ENCODE results near the gene XPNPEP3.
"Not testable (repeated sequence)": the region's sequence is repeated elsewhere in the genome, so short reads cannot be mapped to it uniquely, and the experiment has no call there.

Gene XPNPEP3

GRCh38 chr22:40862013-40862412 lies 5.1 kb downstream of the XPNPEP3 start, which contains the start of gene DNAJB7:
Gene DNAJB7, minus strand, starts transcription at chr22:40862113. Its CDS starts 119 bp downstream, at chr22:40861994.
- no peak for DNase-seq

- DNase-seq, result no peak
Observed at GRCh38 chr22:40862537-40862936, 5.6 kb downstream of the XPNPEP3 start.

GRCh38 chr22:40867109-40867508 lies 10.2 kb downstream of the XPNPEP3 start:
- no peak for DNase-seq

- not testable (repeated sequence) for DNase-seq
Observed at GRCh38 chr22:40868379-40868778, 11.4 kb downstream of the XPNPEP3 start.

- no peak for DNase-seq
Observed at GRCh38 chr22:40874016-40874415, 17.1 kb downstream of the XPNPEP3 start.

- DNase-seq, result no peak
Observed at GRCh38 chr22:40875111-40875510, 18.2 kb downstream of the XPNPEP3 start.

- no peak for DNase-seq
Observed at GRCh38 chr22:40876907-40877306, 20.0 kb downstream of the XPNPEP3 start.

- DNase-seq, result no peak
Observed at GRCh38 chr22:40877488-40877887, 20.5 kb downstream of the XPNPEP3 start.

- no peak for DNase-seq
Observed at GRCh38 chr22:40878922-40879321, 22.0 kb downstream of the XPNPEP3 start.

- no peak for DNase-seq
Observed at GRCh38 chr22:40889116-40889515, 32.2 kb downstream of the XPNPEP3 start.

- DNase-seq, result no peak
Observed at GRCh38 chr22:40890881-40891280, 33.9 kb downstream of the XPNPEP3 start.

GRCh38 chr22:40894417-40894816 lies 37.5 kb downstream of the XPNPEP3 start:
- DNase-seq, result no peak

- peak; percentile 67 for DNase-seq
Observed at GRCh38 chr22:40898850-40899357, 42.0 kb downstream of the XPNPEP3 start.

GRCh38 chr22:40904101-40904500 lies 47.2 kb downstream of the XPNPEP3 start:
- no peak for DNase-seq

GRCh38 chr22:40908895-40909294 lies 51.9 kb downstream of the XPNPEP3 start:
- DNase-seq, result no peak

- DNase-seq, result no peak
Observed at GRCh38 chr22:40911772-40912171, 54.8 kb downstream of the XPNPEP3 start.

- not testable (repeated sequence) for DNase-seq
Observed at GRCh38 chr22:40912987-40913386, 56.0 kb downstream of the XPNPEP3 start.

GRCh38 chr22:40919446-40919845 lies 62.5 kb downstream of the XPNPEP3 start:
- DNase-seq, result no peak

- DNase-seq, result no peak
Observed at GRCh38 chr22:40920526-40920925, 63.6 kb downstream of the XPNPEP3 start.

GRCh38 chr22:40922484-40923303 lies 65.7 kb downstream of the XPNPEP3 start:
- peak; percentile 82 for DNase-seq

- no peak for DNase-seq
Observed at GRCh38 chr22:40928657-40929056, 71.7 kb downstream of the XPNPEP3 start.

- DNase-seq, result no peak
Observed at GRCh38 chr22:40932396-40932795, 75.4 kb downstream of the XPNPEP3 start.

GRCh38 chr22:40939202-40939601 lies 82.3 kb downstream of the XPNPEP3 start:
- DNase-seq, result no peak

GRCh38 chr22:40950962-40951794 lies 94.2 kb downstream of the XPNPEP3 start, which contains the start of gene RBX1:
Gene RBX1, plus strand, starts transcription at chr22:40951378. Its CDS starts 21 bp downstream, at chr22:40951399.
- peak; percentile 99 for DNase-seq

Data from CD4-positive, alpha-beta T cell treated with Interleukin-17A for 1 hour (primary cell).